Measurements from ENCODE around the gene ZMYND15. TPM values are rescaled to one million over a fixed set of nuclear protein-coding genes. Genes with fewer than 3 reads are reported as not detected.
A peak's percentile ranks its signal among the peaks of the same experiment; 100 is the strongest.

ZMYND15 gene
- total RNA-seq, 1 donor = not detected

DNA sequence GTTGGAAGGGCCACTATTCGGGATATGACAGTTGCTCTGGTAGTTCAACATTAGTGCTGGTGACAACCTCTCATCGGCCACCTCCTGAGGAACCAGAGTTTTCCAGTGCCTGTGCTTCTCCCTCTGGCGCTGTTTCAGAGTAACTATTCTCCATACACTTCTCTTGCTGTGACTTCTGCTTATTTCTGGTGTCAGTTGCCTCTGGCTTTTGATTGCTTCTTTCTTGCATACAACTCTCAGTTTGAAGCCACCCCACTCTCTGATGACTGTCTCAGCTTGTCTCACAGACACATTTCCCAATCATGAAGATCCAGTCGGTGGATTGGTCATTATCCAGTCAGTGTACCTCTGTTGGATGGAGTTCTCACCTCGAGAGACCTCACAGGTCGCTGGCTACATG is 28.7 kb downstream of the ZMYND15 start:
- TF ChIP-seq, protein P1, sequence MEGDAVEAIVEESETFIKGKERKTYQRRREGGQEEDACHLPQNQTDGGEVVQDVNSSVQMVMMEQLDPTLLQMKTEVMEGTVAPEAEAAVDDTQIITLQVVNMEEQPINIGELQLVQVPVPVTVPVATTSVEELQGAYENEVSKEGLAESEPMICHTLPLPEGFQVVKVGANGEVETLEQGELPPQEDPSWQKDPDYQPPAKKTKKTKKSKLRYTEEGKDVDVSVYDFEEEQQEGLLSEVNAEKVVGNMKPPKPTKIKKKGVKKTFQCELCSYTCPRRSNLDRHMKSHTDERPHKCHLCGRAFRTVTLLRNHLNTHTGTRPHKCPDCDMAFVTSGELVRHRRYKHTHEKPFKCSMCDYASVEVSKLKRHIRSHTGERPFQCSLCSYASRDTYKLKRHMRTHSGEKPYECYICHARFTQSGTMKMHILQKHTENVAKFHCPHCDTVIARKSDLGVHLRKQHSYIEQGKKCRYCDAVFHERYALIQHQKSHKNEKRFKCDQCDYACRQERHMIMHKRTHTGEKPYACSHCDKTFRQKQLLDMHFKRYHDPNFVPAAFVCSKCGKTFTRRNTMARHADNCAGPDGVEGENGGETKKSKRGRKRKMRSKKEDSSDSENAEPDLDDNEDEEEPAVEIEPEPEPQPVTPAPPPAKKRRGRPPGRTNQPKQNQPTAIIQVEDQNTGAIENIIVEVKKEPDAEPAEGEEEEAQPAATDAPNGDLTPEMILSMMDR (IDR thresholded peaks at IDR 0.05; ENCODE audit: insufficient read depth, low read depth, low read length) = no peak
- H3K4me3 ChIP-seq (ENCODE audit: low read depth, low read length) = no peak overlapping the region
- no peak for DNase-seq (ENCODE audit: low read depth)

DNA sequence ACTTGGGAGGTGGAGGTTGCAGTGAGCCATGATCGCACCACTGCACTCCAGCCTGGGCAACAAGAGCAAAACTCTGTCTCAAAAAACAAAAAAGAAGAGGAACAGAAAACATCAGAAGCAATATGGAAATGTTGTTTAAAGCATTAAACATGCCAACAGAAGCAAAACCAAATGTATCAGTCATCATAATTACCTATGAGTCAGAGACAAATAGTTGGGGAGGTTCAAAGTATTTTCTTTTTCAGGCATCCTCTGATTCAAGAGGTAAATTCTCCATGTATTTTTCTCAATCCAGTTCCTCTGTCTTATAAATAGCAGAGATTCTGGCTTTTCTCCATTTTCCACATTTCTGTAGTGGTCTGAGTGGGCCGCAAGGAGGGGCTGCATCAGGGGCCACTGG is 30.0 kb downstream of the ZMYND15 start:
- no peak for DNase-seq (ENCODE audit: low read depth)
- no peak overlapping the region for H3K4me3 ChIP-seq (ENCODE audit: low read depth, low read length)
- TF ChIP-seq, protein P1 (IDR thresholded peaks at IDR 0.05; ENCODE audit: insufficient read depth, low read depth, low read length) = no peak

DNA sequence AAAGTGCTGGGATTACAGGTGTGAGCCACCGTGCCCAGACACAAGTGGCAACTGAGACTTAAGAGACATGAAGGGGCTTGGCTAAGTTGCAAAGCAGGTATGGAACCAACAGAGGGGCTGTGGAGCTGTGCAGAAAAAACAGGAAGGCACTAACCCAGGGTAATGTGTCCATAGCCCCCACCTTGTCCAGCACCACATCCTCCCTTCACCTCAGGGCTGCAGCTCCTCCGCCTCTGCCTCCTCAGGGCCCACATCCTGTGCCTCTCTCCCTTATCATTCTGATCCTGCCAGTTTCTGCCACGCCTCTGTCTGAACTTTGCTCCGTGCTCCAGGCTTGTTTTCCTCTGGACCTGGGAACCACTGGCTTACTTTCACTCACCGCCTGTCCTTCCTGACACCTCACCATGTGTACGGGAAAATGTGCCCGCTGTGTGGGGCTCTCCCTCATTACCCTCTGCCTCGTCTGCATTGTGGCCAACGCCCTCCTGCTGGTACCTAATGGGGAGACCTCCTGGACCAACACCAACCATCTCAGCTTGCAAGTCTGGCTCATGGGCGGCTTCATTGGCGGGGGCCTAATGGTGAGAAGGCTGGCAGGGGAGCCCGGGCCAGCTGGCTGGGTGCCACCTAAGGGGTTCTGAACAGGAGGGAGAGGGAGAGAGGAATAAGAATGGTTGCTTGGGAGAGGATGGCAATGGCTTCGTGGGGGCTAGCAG is 32.0 kb downstream of the ZMYND15 start, which contains the start of gene TM4SF5:
TSS of gene TM4SF5 (plus strand) at position 368 of the 716 bp plus-strand sequence. CDS start at position 405, 37 bp downstream.
- no peak for DNase-seq (ENCODE audit: low read depth)
- TF ChIP-seq, protein P1 (IDR thresholded peaks at IDR 0.05; ENCODE audit: insufficient read depth, low read depth, low read length) = no peak
- no peak within 1 kb of the TSS for H3K4me3 ChIP-seq (ENCODE audit: low read depth, low read length)

DNA sequence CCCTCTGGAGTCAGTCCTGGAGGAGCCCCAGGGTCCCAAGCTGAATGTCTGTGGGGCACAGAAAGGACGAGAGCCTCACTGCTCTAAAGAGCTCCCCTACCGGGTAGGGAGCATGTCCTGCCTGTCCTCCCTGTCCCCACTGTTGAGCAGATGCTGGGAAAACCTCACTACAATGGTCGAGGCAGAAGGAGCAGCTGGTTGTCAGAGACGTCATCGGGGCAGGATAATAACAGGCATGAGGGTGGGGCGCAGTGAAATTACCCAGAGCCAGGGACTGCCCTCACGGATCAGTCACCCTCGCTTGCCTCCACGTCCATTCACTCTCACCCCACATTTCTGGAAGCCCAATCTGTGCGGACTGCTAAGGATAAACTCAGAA is 32.6 kb downstream of the ZMYND15 start:
- H3K4me3 ChIP-seq (ENCODE audit: low read depth, low read length) = no peak overlapping the region
- TF ChIP-seq, protein P1 (IDR thresholded peaks at IDR 0.05; ENCODE audit: insufficient read depth, low read depth, low read length) = no peak
- no peak for DNase-seq (ENCODE audit: low read depth)

DNA sequence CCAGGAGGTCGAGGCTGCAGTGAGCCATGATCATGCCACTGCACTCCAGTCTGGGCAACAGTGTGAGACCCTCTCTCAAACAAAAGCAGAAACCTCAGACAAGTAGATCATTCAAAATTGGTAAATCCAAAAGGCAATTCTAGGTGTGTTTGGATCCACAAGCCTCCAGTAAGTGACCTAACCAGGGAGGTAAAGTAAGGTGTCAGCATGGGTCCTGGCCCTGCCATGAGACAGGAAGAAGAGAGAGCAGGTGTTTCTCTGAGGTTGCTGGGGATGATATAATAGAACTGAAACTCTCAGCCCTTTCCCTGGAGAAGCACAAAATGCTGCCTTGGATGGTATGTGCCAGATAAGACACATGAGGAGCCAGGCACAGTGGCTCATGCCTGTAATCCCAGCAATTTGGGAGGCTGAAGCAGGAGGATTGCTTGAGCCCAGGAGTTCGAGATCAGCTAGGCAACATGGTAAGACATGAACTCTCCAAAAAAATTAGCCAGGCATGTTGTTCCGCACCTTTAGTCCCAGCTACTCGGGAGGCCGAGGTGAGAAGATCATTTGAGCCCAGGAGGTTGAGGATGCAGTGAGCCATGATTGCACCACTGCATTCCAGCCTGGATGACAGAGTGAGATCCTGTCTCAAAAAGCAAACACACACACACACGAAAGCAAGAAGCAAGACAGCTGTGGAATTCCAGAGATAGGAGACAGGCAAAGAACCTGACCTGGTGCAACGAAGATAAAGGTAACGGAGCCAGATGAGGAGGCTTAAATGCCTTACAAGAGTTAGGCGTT is 38.5 kb downstream of the ZMYND15 start:
- TF ChIP-seq, protein P1 (IDR thresholded peaks at IDR 0.05; ENCODE audit: insufficient read depth, low read depth, low read length) = no peak
- DNase-seq (ENCODE audit: low read depth) = peak; percentile 54
- no peak overlapping the region for H3K4me3 ChIP-seq (ENCODE audit: low read depth, low read length)

DNA sequence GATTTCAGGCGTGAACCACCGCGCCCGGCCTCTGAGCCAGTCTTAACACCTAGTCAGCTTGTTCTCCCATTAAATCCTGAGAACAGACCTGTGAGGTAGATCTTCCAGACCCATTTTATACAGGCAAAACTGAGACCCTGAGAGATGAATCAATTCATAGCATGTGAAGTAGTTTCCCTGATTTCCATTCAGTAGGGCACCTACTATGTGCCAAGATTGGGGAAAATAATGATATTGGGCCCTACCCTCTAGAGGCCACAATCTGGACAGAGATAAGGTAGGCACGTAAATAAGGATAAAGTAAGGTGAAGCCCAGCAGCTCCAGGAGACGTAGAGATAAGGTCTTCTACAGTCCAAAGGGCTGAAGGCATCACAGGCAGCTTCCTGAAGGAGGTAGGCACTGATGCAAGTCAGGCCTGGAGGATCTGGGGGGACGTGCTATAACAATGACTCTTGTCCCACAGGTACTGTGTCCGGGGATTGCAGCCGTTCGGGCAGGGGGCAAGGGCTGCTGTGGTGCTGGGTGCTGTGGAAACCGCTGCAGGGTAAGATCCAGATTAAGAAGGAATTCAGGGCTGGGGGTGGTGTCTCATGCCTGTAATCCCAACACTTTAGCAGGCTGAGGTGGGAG is 40.8 kb downstream of the ZMYND15 start:
- TF ChIP-seq, protein P1 (IDR thresholded peaks at IDR 0.05; ENCODE audit: insufficient read depth, low read depth, low read length) = no peak
- no peak for DNase-seq (ENCODE audit: low read depth)
- H3K4me3 ChIP-seq (ENCODE audit: low read depth, low read length) = no peak overlapping the region

Measured in fibroblast of villous mesenchyme (primary cell).